GM10266 (cell line): ENCODE data around the gene MVP.

ENCODE experiments used
- DNase-seq: peaks from one replicate; pipeline ENCODE4 v3.0.0; 2012; ENCODE audit errors: extremely low spot score
- CTCF ChIP-seq: IDR thresholded peaks from 2 replicates; pipeline ENCODE4 v1.5.1; 2012; ENCODE audit warnings: mild to moderate bottlenecking, low read depth; ENCODE audit not compliant: control insufficient read depth, insufficient read depth; ENCODE audit errors: missing control alignments

The MVP gene

GRCh38 chr16:29850998-29851397 lies 30.7 kb downstream of the MVP start:
- no peak for DNase-seq
- no peak for TF ChIP-seq CTCF

GRCh38 chr16:29852654-29853053 lies 32.4 kb downstream of the MVP start:
- no peak for DNase-seq
- TF ChIP-seq CTCF = no peak

GRCh38 chr16:29854520-29855100 lies 34.3 kb downstream of the MVP start:
- no peak for DNase-seq
- no peak for TF ChIP-seq CTCF

- DNase-seq = no peak
- no peak for TF ChIP-seq CTCF
Measured at GRCh38 chr16:29857133-29857760, 37.0 kb downstream of the MVP start.

GRCh38 chr16:29858149-29858849 lies 38.0 kb downstream of the MVP start:
- DNase-seq = no peak
- TF ChIP-seq CTCF = no peak

GRCh38 chr16:29858974-29859373 lies 38.7 kb downstream of the MVP start:
- no peak for TF ChIP-seq CTCF
- no peak for DNase-seq

- TF ChIP-seq CTCF = no peak
- DNase-seq = no peak
Measured at GRCh38 chr16:29860218-29860617, 40.0 kb downstream of the MVP start.
